ENCODE results near the gene KMT2C. TPM values are rescaled to one million over a fixed set of nuclear protein-coding genes. Genes with fewer than 3 reads are reported as not detected.

The KMT2C gene
- total RNA-seq, 4 donors from 2014 or later: 77.4 to 174 (median 114) TPM

- no peak overlapping the region for H3K27ac ChIP-seq
- no peak for DNase-seq
- 92 to 95% methylated on average over 5 of the region's 5 CpGs for WGBS, 2 donors
- H3K27me3 ChIP-seq: no peaks in the 10 kb centered on the region
- H3K4me3 ChIP-seq (replicated peaks in 1 of 3): no peak overlapping the region
- H3K9me3 ChIP-seq: no peaks in the 10 kb centered on the region
- intact Hi-C loops (cut with DNase I): no loop called here
- peaks cover 8 to 21% of the 10 kb centered on the region in 2 donors for H3K36me3 ChIP-seq
- no peak for TF ChIP-seq CTCF (IDR thresholded peaks at IDR 0.05)
- no peak for TF ChIP-seq POLR2A (IDR thresholded peaks at IDR 0.05)
- H3K4me1 ChIP-seq: no peaks in the 10 kb centered on the region
These were observed 303.0 kb downstream of the KMT2C start for GRCh38 chr7:152132812-152133211.

GRCh38 chr7:152131981-152132494, 303.8 kb downstream of the KMT2C start:
- Histone ChIP-seq H3K27ac (no peak overlapping the region), H3K27me3 (no peaks in the 10 kb centered on the region), H3K4me1 (no peaks in the 10 kb centered on the region), H3K4me3 (replicated peaks in 1 of 3) (no peak overlapping the region), H3K36me3 (peaks cover 0 to 20% of the 10 kb centered on the region in 2 donors), H3K9me3 (no peaks in the 10 kb centered on the region)
- TF ChIP-seq POLR2A (IDR thresholded peaks at IDR 0.05): no peak
- no peak for TF ChIP-seq CTCF (IDR thresholded peaks at IDR 0.05)
- no peak for DNase-seq
- intact Hi-C loops (cut with DNase I): no loop called here
- 94 to 97% methylated on average over 10 to 11 of the region's 12 CpGs for WGBS, 2 donors

GRCh38 chr7:152130658-152131590, 304.9 kb downstream of the KMT2C start:
- no peaks in the 10 kb centered on the region for H3K4me1 ChIP-seq
- no peak for DNase-seq
- H3K9me3 ChIP-seq: no peaks in the 10 kb centered on the region
- 96 to 97% methylated on average over 36 to 37 of the region's 37 CpGs for WGBS, 2 donors
- H3K27ac ChIP-seq: no peak overlapping the region
- TF ChIP-seq POLR2A (IDR thresholded peaks at IDR 0.05): no peak
- no peak for TF ChIP-seq CTCF (IDR thresholded peaks at IDR 0.05)
- intact Hi-C loops (cut with DNase I): no loop called here
- H3K27me3 ChIP-seq: no peaks in the 10 kb centered on the region
- no peak overlapping the region for H3K4me3 ChIP-seq (replicated peaks in 1 of 3)
- H3K36me3 ChIP-seq: peaks cover 0 to 20% of the 10 kb centered on the region in 2 donors

- intact Hi-C loops (cut with DNase I): no loop called here
- Histone ChIP-seq H3K9me3 (no peaks in the 10 kb centered on the region), H3K36me3 (peaks cover 3 to 20% of the 10 kb centered on the region in 2 donors), H3K27me3 (no peaks in the 10 kb centered on the region), H3K27ac (no peak overlapping the region), H3K4me1 (no peaks in the 10 kb centered on the region), H3K4me3 (replicated peaks in 1 of 3) (no peak overlapping the region)
- DNase-seq: no peak
- TF ChIP-seq CTCF (IDR thresholded peaks at IDR 0.05) (no peak), POLR2A (IDR thresholded peaks at IDR 0.05) (no peak)
- WGBS, 2 donors: 94 to 97% methylated on average over 7 of the region's 7 CpGs
These were observed 306.1 kb downstream of the KMT2C start for GRCh38 chr7:152129682-152130081.

All from thyroid gland (tissue), 4 donors.